CD14-positive monocyte (primary cell): ENCODE measurements around the gene RTCB. TPM values are rescaled to one million over a fixed set of nuclear protein-coding genes. Genes with fewer than 3 reads are reported as not detected.
A peak's percentile ranks its signal among the peaks of the same experiment; 100 is the strongest.

Experiments used
- DNase-seq, 3 donors: peaks; one replicate each; pipeline ENCODE4 v3.0.0-alpha.2; 2011 to 2022
- H2AFZ ChIP-seq: 2 replicates; pipeline ENCODE4 v1.6.0; 2012; ENCODE audit warnings: mild to moderate bottlenecking, low read depth, low read length, inconsistent platforms; ENCODE audit not compliant: insufficient read depth, poor library complexity, severe bottlenecking
- H3K27ac ChIP-seq, 2 donors: 1 replicate in 1 of 2; 2 replicates in 1 of 2; pipeline ENCODE4 v1.5.1; 2012 to 2013; ENCODE audit warnings: low read length in 2 of 2, control low read depth in 1 of 2, inconsistent platforms in 1 of 2, low read depth in 1 of 2, mild to moderate bottlenecking in 1 of 2
- H3K27me3 ChIP-seq, 2 donors: one replicate each; pipeline versions ENCODE4 v1.6.0 to v1.6.1; 2011 to 2013; ENCODE audit warnings: low read length in 2 of 2; ENCODE audit not compliant: control insufficient read depth in 2 of 2, insufficient read depth in 2 of 2
- H3K36me3 ChIP-seq, 2 donors: replicated peaks in 1 of 2; 1 replicate in 1 of 2; 2 replicates in 1 of 2; pipeline versions ENCODE4 v1.5.1 to v1.6.1; 2012 to 2013; ENCODE audit warnings: low read length in 2 of 2, control low read depth in 1 of 2, inconsistent platforms in 1 of 2, mild to moderate bottlenecking in 1 of 2; ENCODE audit not compliant: insufficient read depth in 2 of 2, control insufficient read depth in 1 of 2
- H3K4me1 ChIP-seq, 2 donors: 1 replicate in 1 of 2; 2 replicates in 1 of 2; pipeline versions ENCODE4 v1.5.1 to v1.6.1; 2012 to 2013; ENCODE audit warnings: low read length in 2 of 2, control low read depth in 1 of 2, inconsistent platforms in 1 of 2, mild to moderate bottlenecking in 1 of 2, moderate library complexity in 1 of 2; ENCODE audit not compliant: insufficient read depth in 2 of 2, control insufficient read depth in 1 of 2
- H3K4me2 ChIP-seq: replicated peaks from 2 replicates; pipeline ENCODE3; 2012; ENCODE audit warnings: low read length, moderate library complexity, mild to moderate bottlenecking; ENCODE audit not compliant: poor library complexity, severe bottlenecking; ENCODE audit errors: extremely low read depth
- H3K4me3 ChIP-seq, 3 experiments: fragments of 200-600 bp in 1 of 3; sonication (generic) in 1 of 3; replicated peaks in 1 of 3; 1 replicate in 2 of 3; 2 replicates in 1 of 3; pipeline ENCODE4 v1.5.1; 2011 to 2013; ENCODE audit warnings: low read length in 3 of 3, mild to moderate bottlenecking in 3 of 3, control low read depth in 2 of 3, low read depth in 2 of 3, inconsistent platforms in 1 of 3, moderate library complexity in 1 of 3
- H3K79me2 ChIP-seq: 2 replicates; pipeline ENCODE4 v1.6.0; 2012; ENCODE audit warnings: mild to moderate bottlenecking, control low read depth, inconsistent platforms, low read length, moderate library complexity; ENCODE audit not compliant: insufficient read depth
- H3K9ac ChIP-seq: 2 replicates; pipeline ENCODE4 v1.6.0; 2017; ENCODE audit warnings: low read length, mild to moderate bottlenecking; ENCODE audit not compliant: insufficient read depth, poor library complexity, severe bottlenecking
- H3K9me3 ChIP-seq, 2 donors: replicated peaks in 1 of 2; 1 replicate in 1 of 2; 2 replicates in 1 of 2; pipeline versions ENCODE4 v1.5.1 to v1.6.1; 2012 to 2013; ENCODE audit warnings: low read length in 2 of 2, control low read depth in 1 of 2; ENCODE audit not compliant: control insufficient read depth in 1 of 2, insufficient read depth in 1 of 2
- H4K20me1 ChIP-seq: 2 replicates; pipeline ENCODE4 v1.6.0; 2012; ENCODE audit warnings: mild to moderate bottlenecking, low read length, control low read depth, moderate library complexity; ENCODE audit not compliant: insufficient read depth
- H3K27ac Mint-ChIP-seq, 7 donors: one replicate each; pipeline ENCODE4 v1.8.0; 2020; ENCODE audit warnings: mild to moderate bottlenecking in 7 of 7, mixed read lengths in 7 of 7, moderate library complexity in 6 of 7, inconsistent platforms in 2 of 7
- H3K27me3 Mint-ChIP-seq, 3 donors: one replicate each; pipeline ENCODE4 v1.8.0; 2021 to 2022; ENCODE audit warnings: low read depth in 3 of 3, mild to moderate bottlenecking in 3 of 3, mixed read lengths in 3 of 3, moderate library complexity in 3 of 3, inconsistent platforms in 1 of 3
- H3K36me3 Mint-ChIP-seq, 2 donors: one replicate each; pipeline ENCODE4 v1.8.0; 2020; ENCODE audit warnings: mixed read lengths in 2 of 2, inconsistent platforms in 1 of 2, mild to moderate bottlenecking in 1 of 2
- H3K4me1 Mint-ChIP-seq: one replicate; pipeline ENCODE4 v1.8.0; 2020; ENCODE audit warnings: mild to moderate bottlenecking, mixed read lengths
- H3K4me3 Mint-ChIP-seq, 2 donors: one replicate each; pipeline ENCODE4 v1.8.0; 2020; ENCODE audit warnings: mild to moderate bottlenecking in 2 of 2, mixed read lengths in 2 of 2, moderate library complexity in 1 of 2
- H3K9me3 Mint-ChIP-seq, 7 donors: one replicate each; pipeline ENCODE4 v1.8.0; 2020 to 2022; ENCODE audit warnings: mixed read lengths in 7 of 7, mild to moderate bottlenecking in 6 of 7, moderate library complexity in 6 of 7, inconsistent platforms in 2 of 7
- CTCF ChIP-seq: fragments of 200-600 bp; IDR thresholded peaks from one replicate; pipeline ENCODE4 v1.8.0; 2022; ENCODE audit warnings: antibody characterized with exemption, mild to moderate bottlenecking
- WGBS: methylation state at CpG from one replicate; pipeline ENCODE4 v1.1.5; 2013; ENCODE audit warnings: missing lambda C conversion rate; ENCODE audit not compliant: insufficient coverage; 5-methylcytosine and 5-hydroxymethylcytosine counted together
- intact Hi-C, 2 donors: fragments of 100-400 bp; cut with micrococcal nuclease; formaldehyde crosslinking; loops; one replicate each; pipeline versions ENCODE4 v1.15.0 to v1.15.1; 2023
- polyA plus RNA-seq, 3 donors: library from polyadenylated mRNA; depleted of rRNA in 1 of 3; unstranded in 2 of 3; stranded (reverse) in 1 of 3; fragments of 300-500 nt in 2 of 3; fragments of >200 nt in 1 of 3; fragmentation: Illumina TruSeq in 2 of 3; gene quantifications; 1 replicate in 2 of 3; 2 replicates in 1 of 3; pipeline ENCODE4 v1.2.3, GENCODE V29; 2012 to 2021

Gene RTCB
- polyA plus RNA-seq, 3 donors = 41.5 to 106 (median 104) TPM

GRCh38 chr22:32448980-32449379 is 36.9 kb upstream of the RTCB start:
- Mint-ChIP-seq H3K27me3 (peaks cover 2 to 31% (median 7%) of the 10 kb centered on the region in 3 donors), H3K36me3 (no peaks in the 10 kb centered on the region), H3K4me1 (peaks cover 1% of the 10 kb centered on the region), H3K27ac (no peak overlapping the region), H3K9me3 (no peaks in the 10 kb centered on the region), H3K4me3 (no peak overlapping the region)
- peaks cover 5 to 7% of the 10 kb centered on the region in 2 donors for H3K27me3 ChIP-seq
- no peaks in the 10 kb centered on the region for H3K9me3 ChIP-seq
- H3K27ac ChIP-seq = no peak overlapping the region
- no peak for DNase-seq
- no peaks in the 10 kb centered on the region for H3K79me2 ChIP-seq
- H2AFZ ChIP-seq = no peak overlapping the region
- H3K4me3 ChIP-seq = no peak overlapping the region
- H3K4me2 ChIP-seq = no peak overlapping the region
- no peaks in the 10 kb centered on the region for H3K4me1 ChIP-seq
- WGBS = no CpG with 5 or more reads among the region's 4 CpGs
- no peak for TF ChIP-seq CTCF
- intact Hi-C loops = no loop called here
- H4K20me1 ChIP-seq = no peaks in the 10 kb centered on the region
- no peak overlapping the region for H3K9ac ChIP-seq
- H3K36me3 ChIP-seq = no peaks in the 10 kb centered on the region

GRCh38 chr22:32446321-32446720 is 34.3 kb upstream of the RTCB start:
- Histone ChIP-seq H3K4me1 (no peaks in the 10 kb centered on the region), H3K36me3 (no peaks in the 10 kb centered on the region), H3K27me3 (peaks cover 0 to 2% of the 10 kb centered on the region in 2 donors), H2AFZ (no peak overlapping the region), H3K4me2 (no peak overlapping the region), H3K79me2 (no peaks in the 10 kb centered on the region), H3K27ac (no peak overlapping the region), H3K9me3 (no peaks in the 10 kb centered on the region), H3K4me3 (no peak overlapping the region), H3K9ac (no peak overlapping the region), H4K20me1 (no peaks in the 10 kb centered on the region)
- WGBS = no CpG with 5 or more reads among the region's 1 CpG
- TF ChIP-seq CTCF = no peak
- no peak overlapping the region for H3K27ac Mint-ChIP-seq
- H3K4me3 Mint-ChIP-seq = no peak overlapping the region
- H3K4me1 Mint-ChIP-seq = peaks cover 1% of the 10 kb centered on the region
- H3K27me3 Mint-ChIP-seq = peaks cover 0 to 15% (median 5%) of the 10 kb centered on the region in 3 donors
- no peaks in the 10 kb centered on the region for H3K36me3 Mint-ChIP-seq
- intact Hi-C loops = no loop called here
- peak in 1 of 3 donors; percentile 7 for DNase-seq
- no peaks in the 10 kb centered on the region for H3K9me3 Mint-ChIP-seq
